ENCODE measurements around the gene AZGP1. TPM values are rescaled to one million over a fixed set of nuclear protein-coding genes. Genes with fewer than 3 reads are reported as not detected.

Gene AZGP1
- total RNA-seq, 1 donor from 2014 or later: 0.44 TPM

- H3K4me1 Mint-ChIP-seq (ENCODE audit: low read depth, unreplicated experiment): peaks cover 6% of the 10 kb centered on the region
- H3K9me3 Mint-ChIP-seq (ENCODE audit: unreplicated experiment): peaks cover 4% of the 10 kb centered on the region
- no peak for DNase-seq
- TF ChIP-seq CTCF (IDR thresholded peaks at IDR 0.05; ENCODE audit: partially characterized antibody, unreplicated experiment): no peak
- H3K36me3 Mint-ChIP-seq (ENCODE audit: unreplicated experiment): no peaks in the 10 kb centered on the region
- H3K4me3 Mint-ChIP-seq (ENCODE audit: unreplicated experiment): peak overlapping the region; percentile 87
- H3K27ac Mint-ChIP-seq (ENCODE audit: unreplicated experiment): no peak overlapping the region
- no peaks in the 10 kb centered on the region for H3K27me3 Mint-ChIP-seq (ENCODE audit: unreplicated experiment)
These were observed 45.5 kb downstream of the AZGP1 start for GRCh38 chr7:99930376-99930775.

GRCh38 chr7:99929730-99930053 lies 46.1 kb downstream of the AZGP1 start:
- TF ChIP-seq CTCF (IDR thresholded peaks at IDR 0.05; ENCODE audit: partially characterized antibody, unreplicated experiment): no peak
- no peak for DNase-seq
- peaks cover 6% of the 10 kb centered on the region for H3K4me1 Mint-ChIP-seq (ENCODE audit: low read depth, unreplicated experiment)
- H3K4me3 Mint-ChIP-seq (ENCODE audit: unreplicated experiment): peak overlapping the region; percentile 87
- H3K27me3 Mint-ChIP-seq (ENCODE audit: unreplicated experiment): peaks cover 1% of the 10 kb centered on the region
- H3K9me3 Mint-ChIP-seq (ENCODE audit: unreplicated experiment): peaks cover 4% of the 10 kb centered on the region
- H3K36me3 Mint-ChIP-seq (ENCODE audit: unreplicated experiment): no peaks in the 10 kb centered on the region
- peak overlapping the region; percentile 80 for H3K27ac Mint-ChIP-seq (ENCODE audit: unreplicated experiment)

GRCh38 chr7:99928994-99929729 lies 46.7 kb downstream of the AZGP1 start, which contains the start of gene GJC3:
TSS of gene GJC3 (minus strand) at chr7:99929620. CDS start at chr7:99929620, 0 bp downstream.
- no peaks in the 10 kb centered on the region for H3K36me3 Mint-ChIP-seq (ENCODE audit: unreplicated experiment)
- peak within 1 kb of the TSS; percentile 80 for H3K27ac Mint-ChIP-seq (ENCODE audit: unreplicated experiment)
- H3K27me3 Mint-ChIP-seq (ENCODE audit: unreplicated experiment): peaks cover 2% of the 10 kb centered on the region
- peaks cover 4% of the 10 kb centered on the region for H3K9me3 Mint-ChIP-seq (ENCODE audit: unreplicated experiment)
- H3K4me3 Mint-ChIP-seq (ENCODE audit: unreplicated experiment): peak within 1 kb of the TSS; percentile 87
- DNase-seq: peak; percentile 67
- H3K4me1 Mint-ChIP-seq (ENCODE audit: low read depth, unreplicated experiment): peaks cover 6% of the 10 kb centered on the region
- no peak for TF ChIP-seq CTCF (IDR thresholded peaks at IDR 0.05; ENCODE audit: partially characterized antibody, unreplicated experiment)

GRCh38 chr7:99928188-99928587 lies 47.6 kb downstream of the AZGP1 start:
- DNase-seq: no peak
- Mint-ChIP-seq H3K36me3 (ENCODE audit: unreplicated experiment) (no peaks in the 10 kb centered on the region), H3K4me1 (ENCODE audit: low read depth, unreplicated experiment) (peaks cover 6% of the 10 kb centered on the region), H3K27ac (ENCODE audit: unreplicated experiment) (no peak overlapping the region), H3K27me3 (ENCODE audit: unreplicated experiment) (peaks cover 2% of the 10 kb centered on the region), H3K9me3 (ENCODE audit: unreplicated experiment) (peaks cover 4% of the 10 kb centered on the region), H3K4me3 (ENCODE audit: unreplicated experiment) (peak overlapping the region; percentile 87)
- no peak for TF ChIP-seq CTCF (IDR thresholded peaks at IDR 0.05; ENCODE audit: partially characterized antibody, unreplicated experiment)

- H3K36me3 Mint-ChIP-seq (ENCODE audit: unreplicated experiment): no peaks in the 10 kb centered on the region
- H3K27ac Mint-ChIP-seq (ENCODE audit: unreplicated experiment): no peak overlapping the region
- TF ChIP-seq CTCF (IDR thresholded peaks at IDR 0.05; ENCODE audit: partially characterized antibody, unreplicated experiment): no peak
- peaks cover 4% of the 10 kb centered on the region for H3K9me3 Mint-ChIP-seq (ENCODE audit: unreplicated experiment)
- H3K4me3 Mint-ChIP-seq (ENCODE audit: unreplicated experiment): no peak overlapping the region
- no peak for DNase-seq
- peaks cover 2% of the 10 kb centered on the region for H3K27me3 Mint-ChIP-seq (ENCODE audit: unreplicated experiment)
- H3K4me1 Mint-ChIP-seq (ENCODE audit: low read depth, unreplicated experiment): peaks cover 6% of the 10 kb centered on the region
These were observed 48.3 kb downstream of the AZGP1 start for GRCh38 chr7:99927536-99927935.
